HT-29 (cell line): ENCODE data around the gene ZNHIT6. TPM values are rescaled to one million over a fixed set of nuclear protein-coding genes. Genes with fewer than 3 reads are reported as not detected.
"Not testable (repeated sequence)": the region's sequence is repeated elsewhere in the genome, so short reads cannot be mapped to it uniquely, and the experiment has no call there.

Experiments
- DNase-seq: peaks from one replicate; pipeline ENCODE4 v3.0.0-alpha.2; 2015; ENCODE audit warnings: low spot score
- total RNA-seq: library from RNA; depleted of rRNA; stranded (reverse); fragments of >200 nt; shearing (Covaris generic); gene quantifications from 2 replicates; pipeline ENCODE4 v1.2.3, GENCODE V29; 2014

ZNHIT6 gene
- total RNA-seq, 1 experiment from 2014 or later, result 4.5 TPM

DNA sequence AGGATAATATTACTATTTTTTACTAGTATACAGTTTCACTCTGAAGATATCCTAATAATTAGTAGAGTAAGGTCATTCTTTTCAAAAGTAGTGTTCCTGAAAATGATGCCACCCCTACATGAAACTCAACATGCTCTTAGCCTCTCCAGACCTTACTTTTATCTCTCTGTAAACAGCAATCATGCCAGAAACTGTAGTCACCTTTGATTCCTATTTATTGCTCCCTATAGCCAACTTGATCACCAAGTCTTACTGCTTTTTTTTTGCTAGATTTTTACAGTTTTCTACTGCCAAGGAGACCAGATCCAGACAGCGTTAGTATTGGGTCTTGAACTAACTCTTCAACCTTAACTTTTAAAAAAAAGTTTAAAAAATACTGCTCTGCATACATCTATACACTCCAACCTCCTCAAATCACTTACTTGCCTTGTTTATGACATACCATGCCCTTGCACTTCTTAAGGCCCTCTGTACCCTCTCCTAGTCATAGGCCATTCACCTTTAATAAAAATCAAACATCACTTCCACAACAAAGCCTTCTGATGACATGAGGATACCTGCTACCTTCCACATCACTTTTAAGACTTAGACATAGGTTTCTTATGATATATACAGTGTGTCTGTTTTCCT lies 36.1 kb downstream of the ZNHIT6 start:
- DNase-seq, result no peak

GRCh38 chr1:85665932-85666331 lies 42.3 kb downstream of the ZNHIT6 start:
- DNase-seq, result no peak

GRCh38 chr1:85663382-85663781 lies 44.9 kb downstream of the ZNHIT6 start:
- DNase-seq, result no peak

- DNase-seq, result no peak
Observed at GRCh38 chr1:85661767-85662166, 46.5 kb downstream of the ZNHIT6 start.

DNA sequence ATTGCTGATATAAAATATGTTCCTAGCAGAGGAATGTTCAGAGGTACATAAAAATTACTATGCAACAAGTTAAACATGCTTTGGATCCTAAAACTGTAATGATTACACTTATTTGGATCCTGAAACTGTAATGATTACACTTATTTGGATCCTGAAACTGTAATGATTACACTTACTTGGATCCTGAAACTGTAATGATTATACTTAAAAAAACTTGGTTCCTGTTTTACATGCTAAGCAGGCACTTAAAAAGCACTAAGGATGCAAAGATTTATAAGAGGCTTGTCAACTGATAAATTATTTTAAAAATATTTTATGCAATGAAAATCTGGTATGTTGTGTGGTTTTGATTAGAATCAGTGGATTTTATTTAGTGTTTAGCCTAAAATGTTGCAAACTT lies 47.7 kb downstream of the ZNHIT6 start:
- DNase-seq, result no peak

GRCh38 chr1:85659174-85659573 lies 49.1 kb downstream of the ZNHIT6 start:
- DNase-seq, result no peak

DNA sequence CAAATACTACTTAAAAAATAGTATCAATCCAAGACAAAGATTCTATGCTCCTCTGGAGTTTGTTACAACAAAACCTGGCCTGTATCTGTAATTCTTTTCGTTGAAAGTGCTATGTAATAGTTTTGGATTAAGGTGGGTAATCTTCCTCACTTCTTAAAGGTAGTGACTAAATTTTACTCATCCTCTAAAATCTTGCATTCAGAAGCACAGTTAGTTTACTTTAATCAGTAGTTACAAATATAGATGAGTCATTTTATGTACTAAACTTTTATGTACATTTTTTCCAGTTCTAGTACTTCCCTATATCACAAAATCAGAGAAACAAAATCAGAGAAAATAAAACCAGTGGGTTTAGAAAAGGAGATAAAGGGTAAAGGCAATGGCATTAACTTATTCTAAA lies 51.3 kb downstream of the ZNHIT6 start:
- DNase-seq, result no peak

- DNase-seq, result no peak
Observed at GRCh38 chr1:85656256-85656655, 52.0 kb downstream of the ZNHIT6 start.

GRCh38 chr1:85655315-85655714 lies 52.9 kb downstream of the ZNHIT6 start:
- DNase-seq, result no peak

DNA sequence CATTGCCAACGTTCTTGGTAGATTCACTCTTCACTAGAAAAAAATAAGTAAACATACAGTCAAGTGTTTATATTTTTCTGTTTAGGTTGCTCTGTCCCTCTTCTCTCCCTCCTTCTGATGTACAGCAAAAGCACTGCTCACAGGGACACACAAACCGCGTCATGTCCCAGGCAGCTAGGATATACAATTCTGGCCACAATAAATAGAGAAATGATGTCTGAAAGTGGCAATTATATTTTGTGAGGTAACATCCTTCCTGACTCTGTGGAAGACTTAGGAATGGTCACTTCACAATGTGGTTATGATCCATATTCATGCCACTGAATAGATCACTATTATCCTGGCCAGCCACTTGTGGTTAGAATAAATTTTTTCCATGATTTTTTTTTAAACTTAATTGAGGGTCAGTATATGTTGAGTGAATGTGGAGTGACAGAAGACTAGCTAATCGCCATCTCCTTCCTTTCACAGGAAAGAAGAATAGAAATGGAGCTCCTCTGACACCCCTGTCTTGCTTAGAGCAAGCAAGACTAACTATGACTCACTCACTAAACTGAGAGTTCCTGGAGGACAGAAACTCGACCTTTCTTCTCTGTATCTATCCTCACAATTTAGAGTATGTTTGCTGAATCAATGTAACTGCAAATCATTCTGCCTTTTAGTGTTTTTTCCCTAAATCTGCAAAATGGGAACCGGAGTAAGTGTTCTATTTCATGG lies 54.0 kb downstream of the ZNHIT6 start:
- DNase-seq, result no peak

- no peak for DNase-seq
Observed at GRCh38 chr1:85652327-85652726, 55.9 kb downstream of the ZNHIT6 start.

DNA sequence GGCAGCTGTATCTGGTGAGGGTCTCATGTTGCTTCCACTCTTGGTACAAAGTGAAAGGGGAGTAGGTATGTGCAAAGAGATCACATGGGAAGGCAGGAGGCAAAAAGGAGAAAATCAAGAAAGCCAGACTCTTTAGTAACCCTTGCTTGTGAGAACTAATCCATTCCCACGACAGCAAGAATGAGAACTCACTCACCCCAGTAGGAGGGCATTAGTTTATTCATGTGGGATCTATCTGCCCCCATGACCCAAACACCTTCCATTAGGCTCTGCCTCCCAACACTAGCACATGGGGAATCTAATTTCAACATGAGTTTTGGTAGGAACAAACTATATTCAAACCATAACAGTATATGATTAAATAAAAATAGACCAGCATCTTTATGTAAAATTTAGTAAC lies 57.6 kb downstream of the ZNHIT6 start:
- DNase-seq, result no peak

- no peak for DNase-seq
Observed at GRCh38 chr1:85649591-85649990, 58.6 kb downstream of the ZNHIT6 start.

DNA sequence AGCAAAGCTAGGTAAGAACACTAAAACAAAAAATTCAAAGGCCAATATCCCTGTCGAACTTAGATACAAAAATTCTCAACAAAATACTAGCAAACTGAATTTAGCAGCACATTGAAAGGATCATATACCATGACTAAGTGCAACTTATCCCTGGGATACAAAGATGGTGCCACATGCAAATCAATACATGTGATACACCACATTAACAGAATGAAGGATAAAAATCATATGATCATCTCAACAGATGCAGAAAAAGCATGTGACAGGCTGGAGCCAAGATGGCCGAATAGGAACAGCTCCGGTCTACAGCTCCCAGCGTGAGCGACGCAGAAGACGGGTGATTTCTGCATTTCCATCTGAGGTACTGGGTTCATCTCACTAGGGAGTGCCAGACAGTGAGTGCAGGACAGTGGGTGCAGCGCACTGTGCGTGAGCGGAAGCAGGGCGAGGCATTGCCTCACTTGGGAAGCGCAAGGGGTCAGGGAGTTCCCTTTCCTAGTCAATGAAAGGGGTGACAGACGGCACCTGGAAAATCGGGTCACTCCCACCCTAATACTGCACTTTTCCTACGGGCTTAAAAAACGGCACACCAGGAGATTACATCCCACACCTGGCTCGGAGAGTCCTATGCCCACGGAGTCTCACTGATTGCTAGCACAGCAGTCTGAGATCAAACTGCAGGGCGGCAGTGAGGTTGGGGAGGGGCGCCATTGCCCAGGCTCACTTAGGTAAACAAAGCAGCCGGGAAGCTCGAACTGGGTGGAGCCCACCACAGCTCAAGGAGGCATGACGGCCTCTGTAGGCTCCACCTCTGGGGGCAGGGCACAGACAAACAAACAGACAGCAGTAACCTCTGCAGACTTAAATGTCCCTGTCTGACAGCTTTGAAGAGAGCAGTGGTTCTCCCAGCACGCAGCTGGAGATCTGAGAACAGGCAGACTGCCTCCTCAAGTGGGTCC lies 66.4 kb downstream of the ZNHIT6 start:
- peak; percentile 54 for DNase-seq

GRCh38 chr1:85639920-85640319 lies 68.3 kb downstream of the ZNHIT6 start:
- DNase-seq, result not testable (repeated sequence)

GRCh38 chr1:85638412-85638811 lies 69.8 kb downstream of the ZNHIT6 start:
- DNase-seq, result no peak

GRCh38 chr1:85630493-85630892 lies 77.7 kb downstream of the ZNHIT6 start:
- DNase-seq, result no peak

GRCh38 chr1:85629532-85629920 lies 78.7 kb downstream of the ZNHIT6 start:
- DNase-seq, result peak; percentile 68

- DNase-seq, result peak; percentile 89
Observed at GRCh38 chr1:85628791-85629531, 79.3 kb downstream of the ZNHIT6 start.

DNA sequence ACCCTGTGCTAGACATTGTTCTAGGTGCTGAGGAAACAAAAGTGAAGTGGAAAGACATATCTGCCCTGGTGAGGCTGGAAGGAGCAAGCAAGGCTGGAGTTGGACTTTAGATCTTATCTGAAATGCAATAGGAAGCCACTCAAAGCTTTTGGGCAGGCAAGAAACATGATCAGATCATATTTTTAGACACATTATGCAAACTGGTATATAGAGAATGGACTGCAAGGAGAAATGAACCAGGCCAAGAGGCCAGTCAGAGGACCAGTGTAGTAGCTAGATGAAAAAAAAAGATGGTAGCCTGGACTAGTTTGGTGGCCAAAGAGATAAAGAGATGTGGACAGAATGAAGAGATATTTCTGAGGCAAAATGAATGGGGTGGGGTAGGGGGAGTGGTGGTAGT lies 81.4 kb downstream of the ZNHIT6 start:
- DNase-seq, result no peak

DNA sequence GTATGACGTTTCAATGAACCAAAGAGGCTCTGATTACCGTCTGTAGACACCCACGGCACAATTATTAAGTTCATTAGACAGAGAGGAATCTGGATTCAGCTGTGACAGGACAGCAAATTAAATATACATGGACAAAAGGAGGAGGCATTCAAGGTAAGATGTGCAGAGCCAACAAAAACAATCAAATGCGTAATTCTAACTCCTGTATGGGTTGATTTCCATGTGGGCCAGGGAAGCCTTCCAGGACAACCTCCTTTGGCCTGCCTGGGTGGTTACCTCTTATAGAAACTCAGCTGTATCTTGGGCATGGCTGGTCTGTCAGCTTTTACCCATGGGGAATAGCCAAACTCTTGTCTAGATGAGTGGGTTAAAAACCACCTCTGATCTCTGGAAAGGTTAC lies 83.9 kb downstream of the ZNHIT6 start:
- no peak for DNase-seq

GRCh38 chr1:85623061-85623471 lies 85.2 kb downstream of the ZNHIT6 start:
- no peak for DNase-seq
